Islet precursor cell (in vitro differentiated cells): ENCODE measurements around the gene MVB12B.
A peak's percentile ranks its signal among the peaks of the same experiment; 100 is the strongest.

Source experiments
- DNase-seq: peaks from one replicate; pipeline ENCODE4 v3.0.0-alpha.2; 2018

MVB12B gene

DNA sequence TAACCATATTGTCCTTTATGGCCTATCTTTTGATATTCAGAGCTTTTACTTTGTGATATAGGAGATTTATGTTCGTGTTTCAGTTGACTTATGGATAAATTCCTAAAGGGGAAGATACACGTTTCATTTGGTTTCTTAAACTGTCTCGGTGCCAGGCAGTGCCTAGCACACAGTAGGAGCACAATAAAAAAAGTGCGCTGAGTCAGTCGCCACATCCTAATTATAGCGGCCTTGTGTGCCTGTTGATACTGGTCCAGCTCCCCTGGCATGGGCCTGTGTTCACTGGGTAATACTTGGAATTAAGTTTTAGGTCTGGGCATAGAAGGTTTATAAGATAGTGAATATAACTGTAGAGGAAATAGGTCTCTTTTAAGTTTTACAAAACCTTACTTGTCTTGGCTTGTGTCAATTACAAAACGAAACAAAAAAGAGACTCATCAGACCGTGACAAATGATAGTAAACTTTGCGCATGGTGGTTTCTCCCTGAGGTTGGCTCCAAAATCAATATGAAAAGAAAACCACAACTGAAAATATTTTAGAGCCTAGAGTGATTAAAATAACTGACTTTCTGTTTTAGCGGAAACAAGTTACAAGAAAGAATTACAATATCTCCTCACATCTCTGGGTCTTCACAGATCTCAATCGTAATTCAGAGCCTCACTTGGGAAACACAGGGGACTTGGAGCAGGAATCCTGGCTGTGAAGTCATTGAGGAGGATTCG, 84.8 kb downstream of the MVB12B start:
- DNase-seq, result no peak

DNA sequence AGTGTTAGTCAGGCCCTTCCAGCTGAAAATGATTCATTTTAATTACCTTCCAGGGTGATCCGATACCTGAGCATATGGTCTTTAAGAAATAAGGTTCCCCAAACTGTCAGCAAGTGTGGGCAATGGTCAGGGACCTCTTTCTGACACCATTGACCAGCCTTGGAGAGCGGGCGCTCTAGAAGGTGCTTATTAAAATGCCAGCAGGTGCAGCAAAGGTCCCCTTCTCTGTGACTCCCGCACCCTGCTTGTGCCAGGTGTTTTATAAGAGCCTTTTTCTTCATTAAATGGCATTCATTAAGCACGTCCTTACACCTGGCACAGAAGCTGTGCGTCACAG, 85.3 kb downstream of the MVB12B start:
- no peak for DNase-seq

DNA sequence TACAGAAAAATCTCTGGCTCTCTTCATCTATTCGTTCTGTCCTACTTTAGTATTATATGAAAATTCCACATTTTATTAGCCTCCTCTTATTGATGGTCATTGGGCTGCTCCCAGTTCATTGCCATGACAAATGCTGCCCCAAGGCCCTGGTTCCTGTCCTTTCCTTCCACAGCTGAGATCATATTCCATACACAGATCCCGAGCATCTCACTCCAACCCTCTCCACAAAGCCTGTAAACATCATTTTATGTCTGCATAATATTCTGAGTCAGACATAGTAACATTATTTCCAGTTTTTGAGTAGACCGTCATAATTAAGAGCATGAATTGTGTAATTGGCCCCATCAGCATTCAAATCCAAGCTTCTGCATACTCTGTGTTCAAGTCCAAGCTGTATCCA, 86.3 kb downstream of the MVB12B start:
- DNase-seq, result no peak

DNA sequence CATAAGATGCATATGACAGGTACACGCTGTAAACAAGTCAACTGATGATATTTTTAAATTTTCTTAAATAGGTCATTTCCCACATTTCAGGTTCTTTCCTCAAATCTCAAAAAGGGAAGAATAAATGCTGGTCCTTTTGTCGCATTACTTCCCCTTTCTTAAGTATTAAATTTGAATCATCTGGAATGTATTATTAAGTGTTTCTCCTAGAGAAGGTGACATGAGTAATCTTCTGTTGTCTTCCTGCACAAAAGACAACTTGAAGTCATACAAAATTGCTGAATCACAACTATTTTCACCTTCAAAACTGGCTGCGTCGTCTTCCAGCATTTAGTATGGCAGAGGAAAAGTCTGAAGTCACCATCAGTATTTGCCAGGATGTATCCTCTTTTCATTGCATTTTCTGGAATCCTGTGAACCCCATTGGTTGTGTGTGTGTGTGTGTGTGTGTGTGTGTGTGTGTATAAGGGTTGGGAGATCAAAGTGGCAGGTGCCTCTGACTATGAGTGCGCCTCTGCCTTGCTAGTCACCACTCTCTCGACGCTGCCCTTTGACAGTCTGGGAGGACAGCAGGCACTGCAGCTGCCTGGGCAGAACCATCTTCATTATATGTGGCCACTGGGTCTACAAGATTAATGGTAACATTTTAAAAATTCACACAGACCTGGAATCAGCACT, 86.9 kb downstream of the MVB12B start:
- no peak for DNase-seq

DNA sequence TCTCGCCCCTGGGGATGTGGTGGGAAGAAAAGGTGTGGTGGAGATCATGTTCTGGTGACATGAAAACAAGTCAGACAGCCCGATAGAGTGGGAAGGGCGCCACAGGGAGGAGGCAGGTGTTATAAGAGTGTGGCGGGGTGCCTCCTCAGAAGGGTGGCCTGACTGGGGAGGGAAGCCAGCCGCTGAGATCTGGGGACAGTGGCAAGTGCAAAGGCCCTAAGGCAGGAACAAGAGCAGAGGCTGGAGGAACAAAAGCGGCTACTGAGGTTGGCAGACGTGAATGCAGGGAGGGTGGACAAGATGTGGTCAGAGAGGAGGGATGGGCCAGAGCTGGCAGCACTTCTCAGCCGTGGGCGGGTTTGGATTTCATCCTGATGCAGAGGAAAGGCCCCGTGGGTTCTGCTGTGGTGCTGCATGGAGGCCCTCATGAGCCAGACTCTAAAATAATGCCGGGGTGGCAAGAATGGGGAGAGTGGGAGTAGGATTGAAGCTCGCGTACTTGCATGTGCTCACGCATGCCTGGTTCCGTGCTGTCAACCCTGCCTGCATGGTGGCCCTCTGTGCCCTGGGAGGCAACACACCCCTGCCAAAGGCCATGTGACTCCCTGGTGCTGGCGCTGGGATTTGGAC, 89.2 kb downstream of the MVB12B start:
- no peak for DNase-seq

DNA sequence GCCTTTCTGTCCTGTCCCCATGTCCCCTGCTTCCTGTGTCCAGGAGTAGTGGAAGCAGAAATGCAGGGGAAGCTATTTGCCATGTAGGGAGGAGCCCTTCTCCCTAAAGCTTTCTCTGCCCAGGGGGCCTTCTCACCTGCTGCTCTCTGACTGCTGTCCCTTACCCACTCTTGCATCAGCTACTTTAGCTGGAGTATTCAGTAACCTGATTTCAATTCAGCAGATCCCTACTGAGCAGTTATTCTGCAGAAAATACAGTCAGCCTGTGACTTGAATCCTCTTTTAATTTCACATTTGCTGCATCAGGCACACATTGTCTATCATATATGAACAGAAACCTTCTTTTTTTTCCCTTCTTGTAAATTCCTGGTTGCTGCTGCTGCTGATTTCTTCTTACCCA, 90.4 kb downstream of the MVB12B start:
- no peak for DNase-seq

DNA sequence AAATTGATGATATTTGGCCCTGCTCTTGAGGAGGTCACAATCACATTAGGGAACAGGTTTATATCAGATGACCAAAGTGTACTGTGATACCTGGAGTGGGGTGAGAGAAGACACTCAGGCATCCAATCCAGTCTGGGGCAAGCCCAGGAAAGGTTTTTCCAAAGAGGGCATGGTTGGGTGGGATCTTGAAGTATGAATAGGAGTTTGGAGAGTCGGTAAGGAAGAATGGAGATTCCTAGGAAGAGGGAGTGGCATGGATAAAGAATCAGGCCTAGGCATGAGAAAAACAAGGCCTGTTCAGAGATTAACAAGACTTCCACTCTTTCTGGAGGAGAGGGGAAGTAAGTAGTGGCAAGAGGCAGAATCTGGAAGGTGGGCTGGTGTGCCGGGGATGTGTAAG, 91.1 kb downstream of the MVB12B start:
- no peak for DNase-seq

DNA sequence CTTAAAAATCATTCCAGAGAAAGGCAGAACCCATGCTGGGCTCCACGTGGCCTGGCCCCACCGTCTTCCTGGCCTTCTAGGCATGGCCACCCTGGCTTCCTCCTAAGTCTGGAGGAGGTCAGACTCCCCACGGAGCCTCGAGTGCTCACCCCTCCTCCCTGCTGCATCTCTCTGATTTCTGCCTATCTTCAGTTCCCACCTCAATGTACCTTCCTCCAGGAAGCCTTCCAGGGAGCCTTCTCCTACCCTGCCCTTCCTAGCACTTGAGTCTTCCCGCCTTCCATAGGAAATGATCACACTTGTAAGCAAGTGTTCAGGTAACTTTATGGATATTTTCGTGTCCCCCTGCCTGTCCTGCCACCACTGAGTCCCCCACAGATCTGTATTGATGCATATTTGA, 92.0 kb downstream of the MVB12B start:
- DNase-seq, result no peak

DNA sequence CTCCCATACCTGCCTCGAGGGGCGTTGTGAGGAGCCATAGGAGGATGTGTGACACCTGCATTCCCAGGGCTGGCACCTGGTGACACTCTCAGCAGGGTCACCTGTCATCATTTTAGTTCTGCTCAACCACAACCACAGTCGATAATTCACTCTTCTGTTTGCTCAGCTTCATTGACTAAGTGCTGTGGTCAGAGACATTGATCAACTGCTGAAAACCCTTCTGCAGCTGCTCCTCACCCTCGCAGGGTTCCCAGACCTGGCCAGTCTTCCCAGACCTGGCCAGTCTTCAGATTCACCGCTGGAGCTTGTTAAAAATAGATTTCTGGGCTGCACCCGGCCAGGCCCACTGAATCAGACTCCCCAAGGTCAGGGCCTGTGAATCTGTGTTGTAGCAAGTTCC, 92.8 kb downstream of the MVB12B start:
- DNase-seq, result no peak

DNA sequence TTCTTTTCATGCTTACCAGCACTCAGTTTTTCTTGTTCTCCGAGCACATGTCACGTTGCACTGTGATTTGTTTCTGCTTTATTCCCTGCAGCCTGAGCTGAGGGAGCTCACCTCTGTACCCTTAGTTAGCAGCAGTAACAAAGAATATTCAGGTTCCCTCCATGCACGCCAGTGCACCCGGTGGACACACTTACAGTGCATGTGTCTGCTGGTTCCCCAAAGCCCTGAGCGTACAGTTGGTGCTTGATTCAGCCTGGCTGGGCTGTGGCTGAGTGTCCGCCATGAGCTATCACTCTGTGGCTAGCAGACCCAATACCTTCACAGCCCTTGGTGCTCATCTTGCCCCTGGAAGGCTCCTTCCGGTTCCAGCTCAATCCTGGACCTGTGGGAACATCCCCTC, 93.5 kb downstream of the MVB12B start:
- no peak for DNase-seq

DNA sequence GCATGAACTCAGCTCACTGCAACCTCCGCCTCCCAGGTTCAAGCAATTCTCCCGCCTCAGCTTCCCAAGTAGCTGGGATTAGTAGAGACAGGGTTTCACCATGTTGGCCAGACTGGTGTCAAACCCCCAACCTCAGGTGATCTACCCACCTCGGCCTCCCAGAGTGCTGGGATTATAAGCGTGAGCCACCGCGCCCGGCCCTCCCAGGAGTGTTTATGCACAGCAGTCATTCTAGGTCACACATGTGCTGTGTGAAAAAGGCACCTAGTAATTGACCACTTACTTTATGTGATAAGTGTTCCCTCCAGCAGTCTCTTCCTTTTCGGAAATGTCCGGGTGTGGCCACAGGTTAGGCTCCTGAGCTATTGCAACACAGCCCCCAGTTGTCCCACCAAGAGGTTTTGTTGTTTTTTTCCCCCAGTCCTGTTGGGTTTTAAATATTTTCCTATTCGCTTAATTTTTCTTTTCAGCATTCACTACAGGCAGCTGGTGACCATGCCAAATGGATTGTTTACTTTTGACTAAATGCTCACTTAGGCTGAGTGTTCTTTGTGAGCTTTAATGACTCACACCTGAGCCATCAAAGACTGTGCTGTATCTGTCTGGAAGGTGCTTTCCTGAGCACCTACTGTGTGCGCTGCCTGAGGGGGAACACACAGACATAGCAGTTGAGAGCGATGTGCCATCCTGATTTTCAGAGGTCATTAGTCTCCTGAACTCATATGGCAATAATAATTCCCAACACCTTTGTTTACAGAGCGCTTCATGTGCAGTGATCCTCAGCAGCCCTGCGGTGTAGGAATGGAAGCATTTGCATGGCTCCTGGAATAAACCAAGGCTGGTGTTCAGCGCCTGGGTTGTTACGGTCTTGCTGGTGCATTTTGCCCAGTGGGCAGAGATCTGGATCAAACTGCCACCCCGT, 94.3 kb downstream of the MVB12B start:
- peak; percentile 55 for DNase-seq

DNA sequence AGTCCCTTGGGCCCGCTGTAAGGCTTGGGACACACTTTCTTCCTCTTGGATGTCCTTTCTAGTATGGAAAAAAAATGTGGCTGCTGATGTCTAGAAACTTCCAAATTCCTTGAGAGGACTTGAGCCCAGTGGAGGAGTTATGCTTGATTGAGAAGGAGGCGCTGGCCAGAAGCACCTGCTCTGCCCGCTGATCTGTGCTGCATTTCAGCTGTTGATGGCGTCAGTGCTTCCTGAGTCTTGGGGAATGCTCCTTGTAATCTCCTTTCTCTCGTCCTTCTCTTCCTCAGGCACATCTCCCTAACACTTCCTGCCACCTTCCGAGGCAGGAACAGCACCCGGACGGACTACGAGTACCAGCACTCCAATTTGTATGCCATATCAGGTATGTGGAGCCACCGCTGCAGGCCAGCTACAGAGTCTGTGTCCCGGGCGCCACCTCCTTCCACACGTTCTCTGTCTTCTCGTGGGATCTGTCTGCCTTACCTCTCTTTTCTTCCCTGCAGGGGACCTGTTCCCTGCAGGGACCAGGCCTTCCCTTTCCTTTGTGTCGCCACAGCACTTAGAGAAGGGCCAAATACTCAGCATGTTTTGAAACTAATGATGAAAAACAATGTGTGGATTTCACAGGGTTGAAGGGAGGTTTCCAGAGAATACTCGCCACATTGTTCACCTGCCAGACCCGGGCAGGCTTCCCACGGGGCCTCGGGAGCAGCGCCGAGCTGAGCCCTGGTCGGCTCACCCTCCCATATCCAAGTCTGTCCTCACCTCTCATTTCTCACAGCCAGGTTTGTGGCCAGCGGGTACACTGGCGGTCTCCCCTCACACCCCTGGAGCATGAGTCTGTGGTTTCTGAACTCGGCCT, 95.2 kb downstream of the MVB12B start:
- peak; percentile 54 for DNase-seq

DNA sequence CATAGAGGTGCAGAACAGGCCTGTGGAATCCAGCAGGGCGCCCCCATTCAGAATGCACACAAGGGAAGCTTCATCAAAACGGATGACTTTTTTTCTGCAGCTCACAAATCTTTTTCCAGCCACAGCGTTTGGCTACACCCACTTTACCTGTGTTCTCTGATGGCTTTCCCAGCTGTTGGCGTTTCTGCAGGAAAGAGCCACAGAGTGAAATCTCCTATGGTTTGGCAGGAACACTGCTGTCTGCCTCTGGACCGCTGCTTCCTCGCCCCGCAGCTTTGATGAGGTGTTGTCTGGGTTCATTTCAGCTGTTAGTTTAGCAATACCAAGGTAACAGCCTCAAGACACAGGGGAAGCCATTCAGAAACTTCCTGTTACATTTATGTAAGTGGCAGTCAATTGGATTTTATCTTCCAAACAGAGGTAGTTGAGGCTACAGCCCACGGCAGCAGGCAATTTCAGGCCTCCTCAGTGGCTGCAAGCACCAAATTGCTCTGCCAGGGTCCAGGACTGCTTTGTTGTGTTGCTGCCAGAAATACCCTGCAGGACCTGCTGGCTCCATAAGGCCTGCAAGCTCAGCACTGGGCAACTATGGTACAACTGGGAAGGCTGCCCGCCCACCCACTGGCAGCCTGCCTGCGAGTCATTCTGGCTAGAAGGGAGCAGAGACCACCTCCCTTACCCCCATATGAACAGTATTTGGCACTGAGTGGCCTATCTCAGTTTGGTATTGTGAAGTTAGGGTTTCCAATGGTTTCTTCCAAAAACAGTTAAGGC, 96.7 kb downstream of the MVB12B start:
- DNase-seq, result peak; percentile 41

DNA sequence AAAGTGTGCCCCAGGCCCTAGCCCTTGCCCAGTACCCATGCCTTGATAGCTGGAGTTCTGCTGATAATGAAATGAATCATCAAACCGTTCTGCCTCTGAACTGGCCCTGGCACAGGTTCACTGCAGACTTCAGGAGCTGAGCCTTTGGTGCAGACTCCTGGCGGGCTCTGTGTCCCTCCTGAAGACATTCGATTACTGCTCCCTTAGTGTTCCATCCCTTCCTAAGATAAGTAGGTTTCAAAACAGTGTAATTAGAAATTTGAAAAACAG, 97.2 kb downstream of the MVB12B start:
- peak; percentile 23 for DNase-seq

DNA sequence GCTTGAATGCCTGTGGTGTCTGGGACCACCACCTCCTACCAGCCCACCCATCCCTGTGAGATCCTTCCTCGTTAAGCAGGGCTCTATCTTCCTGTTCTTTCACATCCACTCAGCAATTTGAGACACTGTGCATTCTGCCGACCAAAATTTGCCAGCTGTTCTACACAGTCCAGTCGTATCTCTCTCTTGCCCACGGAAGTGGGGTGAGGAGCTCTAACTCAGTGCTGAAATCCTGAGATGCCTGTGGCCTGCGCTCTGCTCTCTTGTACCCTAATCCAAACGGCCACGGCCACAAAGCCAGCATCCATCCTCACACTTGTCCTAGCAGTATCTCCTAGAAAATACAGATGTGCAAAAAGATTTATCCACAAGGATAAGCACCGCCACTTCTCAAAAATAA, 97.9 kb downstream of the MVB12B start:
- peak; percentile 31 for DNase-seq

DNA sequence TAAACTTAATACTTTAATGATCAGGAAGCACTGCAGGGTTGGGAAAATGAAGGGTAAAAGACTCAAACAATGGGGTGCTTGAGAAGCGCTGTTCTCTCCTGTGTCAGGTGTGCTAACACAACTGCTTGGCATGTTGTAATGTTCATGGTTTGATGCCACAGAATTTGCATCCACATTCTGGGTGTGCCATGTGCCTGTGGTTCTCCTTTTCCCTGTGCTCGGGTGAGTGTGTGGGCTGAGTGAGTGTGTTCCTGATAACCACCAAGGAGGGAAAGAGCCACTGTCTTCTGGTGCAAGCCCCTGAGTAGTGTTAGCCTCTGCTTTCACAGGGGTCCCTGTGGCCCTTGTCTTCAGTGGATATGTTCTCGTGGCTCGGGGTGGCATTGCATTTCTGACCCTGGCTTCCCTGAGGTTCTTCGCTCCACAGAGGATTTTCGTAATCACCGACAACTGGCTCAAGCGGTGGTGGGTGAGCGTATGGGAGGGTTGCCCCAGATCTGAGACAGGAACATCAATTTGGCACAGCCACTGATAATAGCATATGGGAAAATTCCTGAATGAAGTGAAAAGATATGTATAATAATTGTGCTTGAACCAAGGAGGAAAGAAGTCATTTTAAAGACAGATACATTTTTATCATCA, 102.0 kb downstream of the MVB12B start:
- peak; percentile 28 for DNase-seq

DNA sequence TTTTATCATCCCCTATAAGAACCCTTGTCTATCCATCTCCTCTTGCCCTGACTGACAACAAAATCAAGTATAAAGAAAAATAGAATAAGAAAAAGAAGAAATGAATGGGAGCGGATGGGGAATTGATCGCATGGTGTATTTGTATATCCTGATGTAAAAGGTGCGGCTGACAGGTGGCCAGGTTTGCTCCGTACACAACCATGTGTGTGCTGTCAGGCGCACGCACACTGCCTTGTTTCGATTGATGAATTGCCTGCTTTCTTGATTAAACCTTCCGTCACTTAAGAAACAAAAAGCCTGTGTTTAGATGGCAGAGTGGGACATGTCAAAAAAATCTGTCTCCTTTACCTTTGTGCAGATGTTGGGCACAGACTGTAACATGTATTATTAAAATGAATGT, 102.6 kb downstream of the MVB12B start:
- DNase-seq, result peak; percentile 6

DNA sequence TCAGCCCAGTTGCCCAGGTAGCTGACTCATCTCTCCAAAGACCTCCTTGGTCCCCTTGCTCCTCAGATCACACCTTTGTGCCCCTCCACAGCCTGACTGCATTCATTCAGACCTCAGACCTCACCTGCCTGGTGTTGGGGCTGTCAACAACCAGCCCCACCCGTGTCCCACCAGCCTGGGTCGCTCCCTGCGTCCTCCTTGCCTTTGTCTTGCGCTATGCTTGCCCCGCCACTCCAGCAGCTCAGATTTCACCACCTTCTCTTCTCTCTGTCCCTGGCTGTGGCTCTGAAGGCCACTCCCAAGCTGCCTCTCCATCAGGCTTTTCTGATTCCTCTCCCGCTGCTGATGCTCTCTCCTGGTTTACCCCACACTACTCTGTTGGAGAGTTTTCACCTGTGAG, 103.5 kb downstream of the MVB12B start:
- peak; percentile 39 for DNase-seq

DNA sequence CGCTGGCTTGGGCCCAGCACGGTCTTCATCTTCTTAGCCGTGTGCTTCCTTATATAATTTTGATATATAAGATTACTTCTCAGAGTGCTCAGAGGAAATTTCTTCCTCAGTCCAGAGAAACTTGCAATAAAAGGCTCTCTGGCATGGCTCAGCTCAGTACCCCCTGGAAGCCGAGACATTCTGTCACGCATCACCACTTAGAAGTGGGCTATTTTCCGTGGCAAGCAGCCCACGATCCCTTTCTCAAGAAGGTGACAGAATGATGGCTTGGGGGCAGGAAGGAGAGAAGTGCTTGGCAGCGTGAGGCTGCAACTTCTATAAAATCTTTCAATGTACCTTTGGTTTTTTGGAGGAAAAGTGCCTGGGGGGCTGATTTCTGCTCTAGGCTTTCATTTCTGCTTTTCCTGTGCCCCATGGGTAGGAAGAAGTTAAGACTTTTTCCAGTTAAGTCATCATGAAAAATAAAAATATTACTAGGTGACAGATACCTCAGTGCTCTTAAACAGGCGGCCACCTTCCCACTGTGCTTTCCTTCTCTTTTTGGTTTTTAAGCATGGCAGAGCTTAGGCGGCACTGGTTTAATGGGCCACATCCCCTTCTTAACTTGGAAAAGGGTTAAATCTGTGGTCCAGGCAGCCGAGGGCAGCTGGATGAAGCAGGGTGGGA, 104.6 kb downstream of the MVB12B start:
- DNase-seq, result peak; percentile 21

DNA sequence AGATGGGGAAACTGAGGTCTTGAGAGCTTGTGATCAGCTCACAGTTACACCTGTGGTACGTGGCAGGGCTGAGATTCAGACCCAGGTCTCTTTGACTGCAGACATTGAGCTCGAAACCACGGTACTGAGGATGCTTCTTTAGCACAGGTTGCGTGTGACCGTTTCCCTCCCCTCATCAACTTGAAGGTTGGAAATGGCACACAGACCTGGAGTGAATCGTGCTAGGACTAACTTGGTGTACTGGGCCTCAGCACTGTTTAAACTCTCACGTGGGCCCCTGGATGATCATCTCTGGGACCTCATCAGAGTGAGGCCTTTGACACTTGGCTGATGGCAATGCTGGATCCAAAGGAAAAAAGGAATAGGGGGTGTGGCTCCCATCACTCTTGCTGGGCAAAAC, 106.0 kb downstream of the MVB12B start:
- peak; percentile 32 for DNase-seq

DNA sequence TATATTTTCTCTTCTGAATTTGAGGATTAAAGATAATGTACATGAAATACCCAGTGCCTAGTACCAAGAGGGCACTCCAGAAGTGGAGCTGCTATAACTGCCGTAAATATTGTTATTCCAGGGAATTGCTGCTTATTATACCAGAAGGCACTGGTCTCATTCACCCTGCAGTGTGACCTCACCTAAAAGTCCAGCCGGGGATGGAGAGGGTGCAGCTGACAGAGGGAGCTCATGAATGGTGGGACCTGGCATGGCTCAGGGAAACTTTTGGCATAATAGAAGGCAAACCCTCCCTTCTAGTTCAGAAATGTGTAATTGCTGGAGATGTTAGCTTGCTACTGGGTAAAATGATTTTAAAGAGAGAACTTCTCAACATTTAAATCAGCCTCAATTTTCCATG, 108.5 kb downstream of the MVB12B start:
- DNase-seq, result peak; percentile 9
